K562 (cell line): ENCODE data around the gene WAS.

Source experiments
- ELF1 ChIP-seq: fragments of 200-800 bp; sonication (Bioruptor generic); IDR thresholded peaks from 2 replicates; pipeline ENCODE4 v1.6.1; 2016; ENCODE audit warnings: missing genetic modification characterization, missing compliant biosample characterization
- TAF1 ChIP-seq: IDR thresholded peaks from 2 replicates; pipeline ENCODE4 v1.6.1; 2011; ENCODE audit warnings: mild to moderate bottlenecking, low read length, moderate library complexity; ENCODE audit not compliant: insufficient read depth, control insufficient read depth, severe bottlenecking; ENCODE audit errors: extremely low read depth

DNA sequence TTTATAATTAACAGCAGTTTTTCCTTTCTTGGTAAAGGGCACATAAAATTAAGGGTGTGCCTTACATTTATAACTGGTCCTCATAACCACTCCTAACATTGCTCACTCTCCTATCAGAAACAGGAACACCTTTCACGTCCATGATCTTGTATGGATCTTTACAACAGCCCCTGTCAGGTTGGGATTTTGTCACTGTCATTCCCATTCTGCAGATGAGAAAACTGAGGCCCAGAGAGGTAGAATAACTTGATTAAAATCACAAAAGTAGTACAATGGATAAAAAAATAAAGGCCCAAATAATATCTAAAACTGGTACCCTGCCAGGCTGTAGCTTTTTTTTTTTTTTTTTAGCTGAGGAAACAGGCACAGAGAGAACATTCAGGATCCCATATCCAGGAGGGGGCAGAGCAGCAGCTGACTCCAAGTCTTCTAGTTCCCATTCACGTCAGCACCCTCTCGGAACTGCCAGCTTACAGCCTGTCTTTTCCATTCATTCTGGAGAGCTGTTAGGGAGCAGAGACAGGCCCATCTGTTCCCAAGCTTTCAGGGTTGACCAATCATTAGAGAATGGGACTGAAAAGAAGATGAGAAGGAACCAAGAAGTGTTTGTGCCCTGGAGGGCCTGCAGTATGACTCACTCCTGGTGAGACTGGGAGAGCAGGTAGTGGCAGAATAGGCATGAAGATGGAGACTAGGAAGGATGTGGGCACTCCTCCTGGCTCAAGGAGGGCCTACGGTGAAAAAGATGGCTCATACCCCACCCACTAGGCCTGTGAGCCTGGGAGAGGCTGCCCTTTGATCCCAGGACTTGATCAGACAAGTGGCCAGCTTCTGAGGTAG is 20.3 kb downstream of the WAS start:
- no peak for TF ChIP-seq ELF1 (tag)
- TF ChIP-seq TAF1: no peak
